Smooth muscle cell (in vitro differentiated cells): ENCODE measurements around the gene S1PR4. TPM values are rescaled to one million over a fixed set of nuclear protein-coding genes. Genes with fewer than 3 reads are reported as not detected.
"Not testable (repeated sequence)": the region's sequence is repeated elsewhere in the genome, so short reads cannot be mapped to it uniquely, and the experiment has no call there.

Experiments used
- DNase-seq: peaks from one replicate; lab custom pipeline; 2025; ENCODE audit not compliant: unreplicated experiment; lab: John Stamatoyannopoulos, UW
- H2AFZ ChIP-seq: fragments of 200-600 bp; sonication (generic); 2 replicates; pipeline ENCODE4 v1.6.0; 2016; ENCODE audit warnings: antibody characterized with exemption, low read depth, mild to moderate bottlenecking
- H3F3A ChIP-seq: fragments of 200-600 bp; sonication (generic); 2 replicates; pipeline ENCODE4 v1.6.0; 2017; ENCODE audit warnings: antibody characterized with exemption, low read depth
- H3K27ac ChIP-seq: fragments of 200-600 bp; sonication (generic); 2 replicates; pipeline ENCODE4 v1.5.1; 2016; ENCODE audit warnings: low read depth, mild to moderate bottlenecking
- H3K27me3 ChIP-seq: fragments of 200-600 bp; sonication (generic); 2 replicates; pipeline ENCODE4 v1.6.1; 2016; ENCODE audit warnings: low read depth, mild to moderate bottlenecking
- H3K36me3 ChIP-seq: fragments of 200-600 bp; sonication (generic); 2 replicates; pipeline ENCODE4 v1.5.1; 2016; ENCODE audit warnings: low read depth
- H3K4me1 ChIP-seq: fragments of 200-600 bp; sonication (generic); 2 replicates; pipeline ENCODE4 v1.5.1; 2016; ENCODE audit warnings: low read depth
- H3K4me2 ChIP-seq: fragments of 200-600 bp; sonication (generic); 2 replicates; pipeline ENCODE4 v1.6.0; 2016; ENCODE audit warnings: mild to moderate bottlenecking
- H3K4me3 ChIP-seq: fragments of 200-600 bp; sonication (generic); 2 replicates; pipeline ENCODE4 v1.5.1; 2016; ENCODE audit warnings: mild to moderate bottlenecking
- H3K79me2 ChIP-seq: fragments of 200-600 bp; sonication (generic); 2 replicates; pipeline ENCODE4 v1.6.0; 2016; ENCODE audit warnings: low read depth, mild to moderate bottlenecking
- H3K9ac ChIP-seq: fragments of 200-600 bp; sonication (generic); 2 replicates; pipeline ENCODE4 v1.6.0; 2016; ENCODE audit warnings: low read depth
- H3K9me3 ChIP-seq: fragments of 200-600 bp; sonication (generic); replicated peaks from 2 replicates; pipeline ENCODE4 v1.5.1; 2016; ENCODE audit warnings: low read depth
- H4K20me1 ChIP-seq: fragments of 200-600 bp; sonication (generic); 2 replicates; pipeline ENCODE4 v1.6.0; 2016; ENCODE audit warnings: low read depth
- WGBS: methylation state at CpG from one replicate; pipeline ENCODE4 v1.1.7; 2016; ENCODE audit warnings: low lambda C conversion rate; 5-methylcytosine and 5-hydroxymethylcytosine counted together
- polyA plus RNA-seq: library from polyadenylated mRNA; unstranded; fragments of >200 nt; fragmentation: Nextera tagmentation; extraction: Ambion mirVana; gene quantifications from 2 replicates; pipeline ENCODE4 v1.2.1, GENCODE V29; 2016
- total RNA-seq: library from RNA; depleted of rRNA; stranded (reverse); fragments of >200 nt; gene quantifications from 2 replicates; pipeline ENCODE4 v1.2.3, GENCODE V29; 2014
- TF ChIP-seq, protein P1 (sequence below): fragments of 200-600 bp; sonication (generic); IDR thresholded peaks from 2 replicates; pipeline ENCODE4 v1.5.1; 2017; ENCODE audit warnings: borderline replicate concordance, mild to moderate bottlenecking, antibody characterized with exemption; ENCODE audit not compliant: insufficient read depth, poor library complexity, severe bottlenecking

S1PR4 gene
- total and polyA plus RNA-seq, 2 experiments from 2014 or later = not detected

GRCh38 chr19:3220576-3220975 is 42.0 kb downstream of the S1PR4 start:
- WGBS = 88% methylated on average over 12 of the region's 12 CpGs
- Histone ChIP-seq H2AFZ (no peak overlapping the region), H3K4me1 (no peaks in the 10 kb centered on the region), H3K4me3 (no peak overlapping the region), H3K36me3 (no peaks in the 10 kb centered on the region), H3K27ac (no peak overlapping the region), H3K9me3 (no peaks in the 10 kb centered on the region), H3K9ac (no peak overlapping the region), H4K20me1 (no peaks in the 10 kb centered on the region), H3K27me3 (peaks cover 21% of the 10 kb centered on the region), H3K4me2 (no peak overlapping the region), H3K79me2 (no peaks in the 10 kb centered on the region), H3F3A (no peaks in the 10 kb centered on the region)
- TF ChIP-seq, protein P1, sequence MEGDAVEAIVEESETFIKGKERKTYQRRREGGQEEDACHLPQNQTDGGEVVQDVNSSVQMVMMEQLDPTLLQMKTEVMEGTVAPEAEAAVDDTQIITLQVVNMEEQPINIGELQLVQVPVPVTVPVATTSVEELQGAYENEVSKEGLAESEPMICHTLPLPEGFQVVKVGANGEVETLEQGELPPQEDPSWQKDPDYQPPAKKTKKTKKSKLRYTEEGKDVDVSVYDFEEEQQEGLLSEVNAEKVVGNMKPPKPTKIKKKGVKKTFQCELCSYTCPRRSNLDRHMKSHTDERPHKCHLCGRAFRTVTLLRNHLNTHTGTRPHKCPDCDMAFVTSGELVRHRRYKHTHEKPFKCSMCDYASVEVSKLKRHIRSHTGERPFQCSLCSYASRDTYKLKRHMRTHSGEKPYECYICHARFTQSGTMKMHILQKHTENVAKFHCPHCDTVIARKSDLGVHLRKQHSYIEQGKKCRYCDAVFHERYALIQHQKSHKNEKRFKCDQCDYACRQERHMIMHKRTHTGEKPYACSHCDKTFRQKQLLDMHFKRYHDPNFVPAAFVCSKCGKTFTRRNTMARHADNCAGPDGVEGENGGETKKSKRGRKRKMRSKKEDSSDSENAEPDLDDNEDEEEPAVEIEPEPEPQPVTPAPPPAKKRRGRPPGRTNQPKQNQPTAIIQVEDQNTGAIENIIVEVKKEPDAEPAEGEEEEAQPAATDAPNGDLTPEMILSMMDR = no peak
- DNase-seq = no peak

GRCh38 chr19:3221576-3221975 is 43.0 kb downstream of the S1PR4 start:
- not testable (repeated sequence) for H3K4me2 ChIP-seq, H3K27ac ChIP-seq, DNase-seq, H3K79me2 ChIP-seq, H3F3A ChIP-seq, H3K4me1 ChIP-seq, H2AFZ ChIP-seq, H3K9ac ChIP-seq, H3K9me3 ChIP-seq, H4K20me1 ChIP-seq, H3K4me3 ChIP-seq, H3K36me3 ChIP-seq
- 92% methylated on average over 5 of the region's 5 CpGs for WGBS
- H3K27me3 ChIP-seq = peaks cover 31% of the 10 kb centered on the region

DNA sequence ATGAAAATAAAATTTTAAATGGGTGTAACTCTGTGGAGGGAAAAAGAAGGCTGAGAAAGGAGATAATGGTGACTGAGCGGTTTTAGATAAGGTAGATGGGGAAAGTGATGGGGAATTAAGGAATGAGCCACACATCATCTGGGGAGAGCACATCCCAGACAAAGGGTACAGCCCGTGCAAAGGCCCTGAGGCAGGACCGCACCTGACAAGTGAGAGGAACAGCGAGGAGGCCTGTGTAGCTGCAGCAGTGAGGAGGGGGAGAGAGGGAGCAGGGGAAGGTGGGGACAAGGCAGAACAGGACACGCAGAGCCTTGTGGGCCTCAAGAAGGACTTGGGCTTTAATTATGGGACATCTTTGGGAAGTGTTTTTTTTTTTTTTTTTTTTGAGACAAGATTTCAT is 44.1 kb downstream of the S1PR4 start:
- Histone ChIP-seq H3K9me3 (no peaks in the 10 kb centered on the region), H3F3A (no peaks in the 10 kb centered on the region), H3K4me1 (no peaks in the 10 kb centered on the region), H3K79me2 (no peaks in the 10 kb centered on the region), H3K27ac (no peak overlapping the region), H3K4me2 (no peak overlapping the region), H3K4me3 (no peak overlapping the region), H3K27me3 (peaks cover 43% of the 10 kb centered on the region), H3K36me3 (no peaks in the 10 kb centered on the region), H4K20me1 (no peaks in the 10 kb centered on the region), H2AFZ (no peak overlapping the region), H3K9ac (no peak overlapping the region)
- 91% methylated on average over 5 of the region's 5 CpGs for WGBS
- no peak for DNase-seq
- TF ChIP-seq, protein P1 = no peak

- 6% methylated on average over 33 of the region's 94 CpGs for WGBS
- DNase-seq = peak; percentile 3
- TF ChIP-seq, protein P1 = peak; percentile 59
- Histone ChIP-seq H3K27me3 (peaks cover 61% of the 10 kb centered on the region), H3K9me3 (no peaks in the 10 kb centered on the region), H4K20me1 (no peaks in the 10 kb centered on the region), H3K79me2 (no peaks in the 10 kb centered on the region), H3K4me1 (no peaks in the 10 kb centered on the region), H3K27ac (no peak within 1 kb of the TSS), H3K4me2 (peak within 1 kb of the TSS; percentile 68), H3K36me3 (no peaks in the 10 kb centered on the region), H3K4me3 (no peak within 1 kb of the TSS), H2AFZ (no peak within 1 kb of the TSS), H3K9ac (no peak within 1 kb of the TSS), H3F3A (no peaks in the 10 kb centered on the region)
These were observed 46.0 kb downstream of the S1PR4 start, which contains the start of gene CELF5 for GRCh38 chr19:3224346-3225168. Gene CELF5 (plus strand): TSS chr19:3224661. CDS start chr19:3224740, 79 bp downstream.
